ENCODE measurements around the gene RPL36AL.

Gene RPL36AL

GRCh38 chr14:49640540-49641417 is 20.4 kb upstream of the RPL36AL start:
- H3K4me3 ChIP-seq (replicated peaks; ENCODE audit: low read depth, low read length): no peak overlapping the region
- no peak for TF ChIP-seq CTCF (IDR thresholded peaks at IDR 0.05; ENCODE audit: low read length, missing control alignments)
- no peak for DNase-seq (ENCODE audit: low read depth)

DNA sequence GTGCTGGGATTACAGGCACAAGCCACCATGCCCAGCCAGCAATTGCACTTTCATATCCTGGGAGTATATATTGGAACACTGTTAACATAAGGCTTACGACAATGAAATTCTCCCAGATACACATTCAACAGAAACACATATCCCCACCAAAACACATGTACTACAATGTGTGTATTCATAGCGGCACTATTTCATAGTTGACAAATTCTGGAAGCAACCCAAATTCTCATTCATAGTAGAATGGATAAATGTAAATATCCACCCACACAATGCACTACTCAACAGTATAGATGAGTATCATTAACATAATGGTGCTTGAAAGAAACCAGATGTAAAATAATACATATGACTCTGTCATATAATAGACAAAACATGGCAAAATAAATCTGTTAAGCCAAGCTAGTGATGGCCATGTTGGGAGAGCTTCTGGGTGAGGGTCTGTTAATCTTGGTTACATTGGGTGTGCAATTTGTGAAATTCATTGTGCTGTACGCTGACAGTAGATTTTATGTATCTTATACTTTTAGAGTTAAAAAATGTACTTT is 17.2 kb upstream of the RPL36AL start:
- TF ChIP-seq CTCF (IDR thresholded peaks at IDR 0.05; ENCODE audit: low read length, missing control alignments): no peak
- DNase-seq (ENCODE audit: low read depth): no peak
- no peak overlapping the region for H3K4me3 ChIP-seq (replicated peaks; ENCODE audit: low read depth, low read length)

- no peak for TF ChIP-seq CTCF (IDR thresholded peaks at IDR 0.05; ENCODE audit: low read length, missing control alignments)
- peak; percentile 70 for DNase-seq (ENCODE audit: low read depth)
Measured at GRCh38 chr14:49636866-49637265, 16.4 kb upstream of the RPL36AL start.

GRCh38 chr14:49634547-49635334 is 14.3 kb upstream of the RPL36AL start, which contains the start of gene DNAAF2:
DNAAF2 (minus strand) TSS chr14:49635244; CDS start chr14:49635149, 95 bp downstream.
- TF ChIP-seq CTCF (IDR thresholded peaks at IDR 0.05; ENCODE audit: low read length, missing control alignments): no peak
- DNase-seq (ENCODE audit: low read depth): peak; percentile 76
- peak within 1 kb of the TSS; percentile 93 for H3K4me3 ChIP-seq (replicated peaks; ENCODE audit: low read depth, low read length)

More at GRCh38 chr14:49636866-49637265, 16.4 kb upstream of the RPL36AL start:
- H3K4me3 ChIP-seq (replicated peaks; ENCODE audit: low read depth, low read length): no peak overlapping the region

DNA sequence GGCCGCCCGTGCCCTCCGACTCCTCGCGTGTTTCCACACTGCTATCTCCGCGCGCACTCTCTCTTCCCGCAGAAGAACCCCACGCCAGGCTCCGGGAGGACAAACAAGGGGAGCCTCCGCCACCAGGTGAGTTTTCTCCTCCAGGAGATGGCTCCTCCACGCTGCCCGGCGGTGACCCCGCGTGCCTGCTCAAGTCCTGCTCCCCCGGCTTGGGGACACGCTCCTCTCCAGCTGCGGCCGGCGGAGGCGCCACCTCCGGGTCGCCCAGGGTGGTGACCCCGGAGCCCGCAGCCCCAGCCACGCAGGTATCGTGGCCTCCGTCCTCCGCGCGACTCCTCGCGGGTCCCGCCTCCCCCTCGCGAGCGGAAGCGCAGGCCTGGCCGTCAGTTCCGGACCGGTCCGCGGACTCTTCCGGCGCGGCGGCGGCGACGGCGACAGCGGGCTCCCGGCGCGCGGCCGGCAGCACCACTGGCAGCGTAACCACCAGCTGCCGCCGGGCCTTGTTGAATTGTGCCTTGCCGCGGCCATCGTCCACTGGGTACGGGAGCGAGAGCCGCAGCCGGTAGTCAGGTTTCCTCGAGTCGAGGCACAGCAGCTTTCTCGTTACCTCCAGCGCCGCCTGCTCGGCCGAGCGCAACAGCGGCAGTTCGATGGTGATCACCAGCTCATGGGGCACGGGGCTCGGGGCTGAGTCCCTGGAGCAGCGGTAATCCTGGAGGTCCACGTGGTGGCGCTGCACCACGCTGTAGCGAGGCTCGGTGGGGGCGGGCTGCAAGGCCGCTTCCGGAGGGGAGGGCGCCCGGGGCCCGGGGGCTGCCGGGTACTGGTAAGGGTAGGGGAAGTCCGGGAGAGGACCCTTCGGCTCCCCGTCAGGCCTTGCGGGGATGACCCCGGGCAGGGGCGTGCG is 13.5 kb upstream of the RPL36AL start:
- peak; percentile 52 for TF ChIP-seq CTCF (IDR thresholded peaks at IDR 0.05; ENCODE audit: low read length, missing control alignments)
- DNase-seq (ENCODE audit: low read depth): peak; percentile 96
- peak overlapping the region; percentile 93 for H3K4me3 ChIP-seq (replicated peaks; ENCODE audit: low read depth, low read length)
